Measurements from ENCODE around the gene THBS4.

Gene THBS4

DNA sequence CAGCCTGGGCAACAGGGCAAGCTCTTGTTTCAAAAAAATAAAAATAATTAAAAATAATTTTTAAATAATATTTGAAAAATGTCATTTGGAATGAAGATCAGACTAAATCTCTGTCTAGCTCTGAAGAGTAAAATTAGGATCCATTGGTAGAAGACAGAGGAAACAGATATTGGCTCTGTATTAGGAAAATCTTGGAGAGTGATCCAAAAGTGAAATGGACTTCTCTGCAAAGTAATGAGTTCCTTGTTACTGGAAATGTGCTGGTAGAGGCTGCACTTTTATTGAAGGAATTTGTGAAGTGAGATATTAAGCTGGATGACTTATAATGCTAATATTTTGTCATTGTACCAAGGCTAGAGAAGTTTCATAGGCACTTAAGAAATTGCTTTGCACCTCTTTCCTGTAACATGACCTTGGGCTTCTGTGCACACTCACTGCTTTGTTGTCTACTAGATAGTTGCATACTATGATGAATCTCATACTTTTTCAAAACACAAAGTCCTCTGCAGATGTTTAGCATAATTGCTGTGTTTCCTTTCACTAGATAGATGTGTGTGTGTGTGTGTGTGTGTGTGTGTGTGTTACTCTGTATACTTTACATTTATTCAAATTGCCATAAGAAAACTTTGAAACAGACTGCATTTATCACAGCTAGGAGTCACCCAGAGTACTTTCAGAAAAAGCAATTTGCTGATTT is 13.1 kb downstream of the THBS4 start:
- DNase-seq: no peak

DNA sequence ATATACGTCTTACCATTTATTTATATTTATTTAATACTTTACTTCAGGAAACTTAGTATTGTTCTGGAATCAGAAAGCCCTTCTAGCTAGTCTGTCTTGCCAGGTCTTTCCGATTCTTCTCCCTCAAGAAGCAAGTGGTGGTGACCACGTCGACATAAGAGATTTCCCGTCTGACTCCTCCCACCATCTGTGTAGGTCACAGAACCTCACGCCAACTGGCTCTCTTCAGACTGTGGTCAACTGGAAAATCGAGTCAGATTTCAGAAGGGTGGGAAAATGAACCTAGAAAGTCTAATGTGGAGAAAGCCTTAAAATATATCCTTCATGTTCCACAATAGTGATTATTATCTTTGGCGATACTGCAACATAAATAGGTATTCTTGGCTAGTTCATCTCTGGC is 17.3 kb downstream of the THBS4 start:
- DNase-seq: no peak

DNA sequence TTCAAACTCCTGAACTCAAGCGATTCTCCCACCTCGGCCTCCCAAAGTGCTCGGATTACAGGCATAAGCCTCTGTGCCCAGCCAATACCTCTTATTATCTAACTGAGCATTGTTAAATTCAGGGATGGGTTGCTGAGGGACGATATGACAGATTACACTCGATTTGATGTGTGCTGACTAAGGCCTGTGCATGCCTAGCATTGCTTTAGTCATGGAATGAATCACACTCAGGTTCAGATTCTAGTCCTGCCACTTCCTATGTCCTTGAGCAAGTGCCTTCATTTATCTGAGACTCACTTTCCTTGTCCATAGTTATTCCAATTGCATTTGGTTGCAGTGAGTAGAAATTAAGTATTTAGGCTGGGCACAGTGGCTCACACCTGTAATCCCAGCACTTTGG is 19.5 kb downstream of the THBS4 start:
- DNase-seq: no peak

DNA sequence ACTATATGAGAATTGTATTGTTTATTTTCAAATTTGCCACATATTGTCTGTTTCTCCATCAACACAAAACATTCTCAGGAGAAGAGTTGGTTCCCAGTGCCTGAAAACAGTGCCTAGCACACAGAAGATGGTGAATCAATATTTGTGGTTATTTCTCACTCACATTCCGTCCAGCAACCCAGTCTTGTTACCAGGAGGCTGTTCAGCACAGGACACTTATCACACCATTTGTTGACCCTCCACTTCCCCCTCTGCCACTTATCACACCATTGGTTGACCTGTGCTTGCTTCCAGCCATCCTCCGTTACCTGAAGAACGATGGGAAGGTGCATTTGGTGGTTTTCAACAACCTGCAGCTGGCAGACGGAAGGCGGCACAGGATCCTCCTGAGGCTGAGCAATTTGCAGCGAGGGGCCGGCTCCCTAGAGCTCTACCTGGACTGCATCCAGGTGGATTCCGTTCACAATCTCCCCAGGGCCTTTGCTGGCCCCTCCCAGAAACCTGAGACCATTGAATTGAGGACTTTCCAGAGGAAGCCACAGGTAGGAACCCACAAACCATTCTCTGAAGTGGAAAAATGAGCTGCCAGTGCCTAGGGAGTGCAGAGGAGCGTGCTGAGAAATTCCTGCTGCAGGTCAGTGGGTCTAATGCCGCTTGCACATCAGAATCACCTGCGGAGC is 20.5 kb downstream of the THBS4 start:
- DNase-seq: no peak

DNA sequence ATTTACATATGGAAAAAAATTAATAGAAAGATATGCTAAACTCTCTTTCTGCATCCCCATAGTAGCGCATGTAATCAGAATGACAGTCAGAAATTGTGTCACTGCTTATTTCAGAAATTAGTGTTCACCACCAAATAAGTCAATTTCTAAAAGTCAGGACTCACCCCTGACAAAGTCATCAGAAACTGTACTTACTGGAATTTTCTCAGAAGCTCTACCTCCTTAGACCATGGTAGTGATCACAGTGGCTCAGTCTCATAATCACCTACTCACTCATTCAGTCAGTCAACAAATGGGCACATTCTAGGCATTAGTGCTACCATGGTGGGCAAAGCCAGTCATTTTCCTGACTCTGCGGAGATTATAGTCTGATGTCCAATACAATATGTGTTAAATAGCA is 22.0 kb downstream of the THBS4 start:
- no peak for DNase-seq

DNA sequence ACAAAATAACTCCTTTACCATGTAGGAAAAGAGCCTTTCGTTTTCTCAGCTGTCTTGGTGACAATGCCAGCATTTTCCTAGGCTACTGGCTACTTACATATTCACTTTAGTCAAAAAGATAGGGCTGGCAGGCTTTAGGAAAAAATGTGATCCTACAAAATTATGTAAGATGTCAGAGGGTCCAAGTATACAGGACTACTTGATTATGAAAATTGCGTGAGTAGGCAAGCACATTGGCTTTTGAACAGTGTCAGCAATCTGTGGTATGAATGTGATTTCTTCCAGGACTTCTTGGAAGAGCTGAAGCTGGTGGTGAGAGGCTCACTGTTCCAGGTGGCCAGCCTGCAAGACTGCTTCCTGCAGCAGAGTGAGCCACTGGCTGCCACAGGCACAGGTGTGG is 22.8 kb downstream of the THBS4 start:
- no peak for DNase-seq

DNA sequence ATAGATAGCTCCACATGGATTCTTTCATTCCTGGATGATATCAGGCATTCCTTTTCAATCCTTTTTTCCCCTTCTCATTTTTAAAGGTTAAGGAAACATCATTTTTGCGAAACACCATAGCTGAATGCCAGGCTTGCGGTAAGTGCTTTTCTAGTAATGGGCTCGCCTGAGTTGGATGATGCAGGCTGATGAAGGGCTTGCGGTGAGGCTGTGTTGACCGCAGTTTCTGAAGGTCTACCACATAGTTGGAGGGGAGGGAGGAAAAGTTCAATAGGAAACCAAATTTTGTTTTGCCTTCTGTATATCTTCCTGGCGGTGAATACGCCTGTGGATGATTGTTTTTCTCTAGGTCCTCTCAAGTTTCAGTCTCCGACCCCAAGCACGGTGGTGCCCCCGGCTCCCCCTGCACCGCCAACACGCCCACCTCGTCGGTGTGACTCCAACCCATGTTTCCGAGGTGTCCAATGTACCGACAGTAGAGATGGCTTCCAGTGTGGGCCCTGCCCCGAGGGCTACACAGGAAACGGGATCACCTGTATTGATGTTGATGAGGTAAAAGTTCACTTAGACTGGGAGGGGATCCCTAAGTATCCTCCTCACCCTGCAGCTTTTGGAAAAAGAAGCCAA is 24.3 kb downstream of the THBS4 start:
- DNase-seq: no peak

DNA sequence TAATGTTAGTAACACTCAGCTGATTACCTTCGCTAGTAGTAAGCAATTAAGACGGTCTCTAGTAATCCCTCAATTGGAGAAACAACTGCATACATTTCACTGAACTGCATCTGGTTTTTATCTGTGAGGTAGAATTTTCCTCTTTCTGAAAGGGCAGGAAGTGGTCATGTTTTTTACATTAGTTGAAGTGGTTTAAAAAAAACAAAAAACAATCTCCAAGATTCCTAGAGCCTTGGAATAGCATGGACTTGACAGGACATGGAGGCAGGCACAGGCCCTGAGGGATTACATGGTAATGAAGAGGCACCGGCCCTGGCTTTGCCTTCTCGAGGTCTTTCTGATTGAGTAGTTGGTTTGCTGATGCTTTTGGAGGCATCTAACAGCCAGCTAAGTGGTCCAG is 25.8 kb downstream of the THBS4 start:
- no peak for DNase-seq

DNA sequence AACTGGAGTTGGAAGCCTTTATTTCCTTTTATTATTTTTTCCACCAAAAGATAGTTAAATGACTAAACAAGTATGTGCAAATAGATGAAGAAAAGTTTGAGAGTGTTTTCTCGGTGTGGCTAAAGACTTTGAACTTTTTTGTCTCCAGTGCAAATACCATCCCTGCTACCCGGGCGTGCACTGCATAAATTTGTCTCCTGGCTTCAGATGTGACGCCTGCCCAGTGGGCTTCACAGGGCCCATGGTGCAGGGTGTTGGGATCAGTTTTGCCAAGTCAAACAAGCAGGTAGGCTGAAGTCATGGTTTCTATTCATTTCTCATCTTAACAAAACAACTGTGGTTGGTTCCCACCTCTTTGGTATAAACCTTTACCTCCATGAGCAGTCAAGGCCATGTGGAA is 26.4 kb downstream of the THBS4 start:
- no peak for DNase-seq

DNA sequence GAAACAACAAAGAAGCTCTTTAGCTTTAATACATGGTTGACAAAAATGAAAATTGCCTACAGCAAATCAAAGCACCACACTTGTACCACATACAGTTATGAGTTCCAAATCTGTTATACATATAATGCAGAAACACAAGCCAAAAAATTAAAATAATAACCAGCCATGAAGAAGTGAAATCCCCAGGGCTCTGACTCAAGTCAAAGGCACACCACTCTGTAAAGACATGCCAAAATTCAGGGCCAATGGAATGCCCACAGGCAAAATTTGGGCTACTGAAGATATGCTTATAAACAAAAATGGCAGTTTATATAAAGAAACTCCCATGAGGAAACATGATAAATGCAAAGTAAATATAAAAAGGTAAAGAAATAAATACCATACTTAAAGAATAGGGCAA is 29.0 kb downstream of the THBS4 start:
- no peak for DNase-seq

DNA sequence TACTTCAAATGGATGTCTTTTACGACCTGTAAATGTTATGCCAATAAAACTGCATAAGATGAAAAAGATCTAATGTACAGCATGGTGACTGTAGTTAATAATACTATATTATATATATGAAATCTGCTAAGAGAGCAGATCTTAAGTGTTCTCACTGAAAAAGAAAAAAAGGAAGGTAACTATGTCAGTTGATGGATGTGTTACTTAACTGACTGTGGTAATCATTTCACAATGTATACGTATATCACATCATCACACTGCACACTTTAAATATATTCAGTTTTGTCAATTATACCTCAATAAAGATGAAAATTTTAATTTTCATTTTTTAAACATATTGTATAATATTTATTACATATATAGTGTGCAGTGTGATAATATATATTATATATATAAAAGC is 31.9 kb downstream of the THBS4 start:
- DNase-seq: no peak

DNA sequence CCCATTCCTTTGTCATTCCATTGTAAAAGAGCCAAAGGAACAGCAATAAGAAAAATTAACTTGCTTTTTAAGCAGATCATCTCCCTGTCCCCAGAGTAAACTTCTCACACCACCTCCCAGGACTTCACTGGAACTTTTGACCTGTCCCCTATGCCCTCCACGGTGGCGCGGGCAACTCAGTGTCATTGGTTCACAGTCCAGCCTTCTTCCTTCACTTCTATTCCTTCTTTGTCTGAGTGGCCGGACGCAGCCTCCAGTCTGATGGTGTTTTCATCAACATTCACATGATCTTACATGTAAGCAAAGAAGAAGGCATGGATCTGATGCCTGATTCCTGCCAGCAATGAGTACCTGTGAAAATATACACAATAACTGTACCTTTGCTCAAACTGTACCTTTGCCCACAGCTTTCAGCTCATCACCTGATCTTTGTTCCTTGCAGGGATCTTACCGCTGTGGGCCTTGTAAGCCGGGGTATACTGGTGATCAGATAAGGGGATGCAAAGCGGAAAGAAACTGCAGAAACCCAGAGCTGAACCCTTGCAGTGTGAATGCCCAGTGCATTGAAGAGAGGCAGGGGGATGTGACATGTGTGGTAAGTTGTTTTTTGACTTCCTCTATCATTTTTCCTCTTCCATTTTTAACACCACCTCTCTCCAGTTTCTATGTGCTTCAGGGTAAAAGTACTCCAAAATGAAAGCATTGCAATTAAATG is 32.5 kb downstream of the THBS4 start:
- no peak for DNase-seq

DNA sequence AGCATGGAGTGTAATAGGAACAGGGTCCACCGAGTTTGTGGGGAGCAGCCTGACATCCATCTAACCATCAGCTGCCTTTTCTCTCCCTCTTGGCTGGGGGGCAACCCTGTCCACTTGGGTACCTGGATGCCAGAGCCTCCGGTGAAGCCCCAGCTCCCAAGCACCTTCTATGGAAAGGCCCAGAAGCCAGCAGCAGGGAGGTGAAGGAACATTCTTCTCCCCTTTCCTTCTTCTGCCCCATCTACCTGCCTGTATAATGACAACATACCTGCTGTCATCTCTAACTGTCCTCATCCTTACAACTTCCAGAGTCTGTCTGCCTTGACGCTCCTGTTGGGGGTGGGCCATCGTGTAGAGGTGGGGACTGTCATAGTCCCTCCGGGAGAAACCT is 33.1 kb downstream of the THBS4 start:
- DNase-seq: no peak

DNA sequence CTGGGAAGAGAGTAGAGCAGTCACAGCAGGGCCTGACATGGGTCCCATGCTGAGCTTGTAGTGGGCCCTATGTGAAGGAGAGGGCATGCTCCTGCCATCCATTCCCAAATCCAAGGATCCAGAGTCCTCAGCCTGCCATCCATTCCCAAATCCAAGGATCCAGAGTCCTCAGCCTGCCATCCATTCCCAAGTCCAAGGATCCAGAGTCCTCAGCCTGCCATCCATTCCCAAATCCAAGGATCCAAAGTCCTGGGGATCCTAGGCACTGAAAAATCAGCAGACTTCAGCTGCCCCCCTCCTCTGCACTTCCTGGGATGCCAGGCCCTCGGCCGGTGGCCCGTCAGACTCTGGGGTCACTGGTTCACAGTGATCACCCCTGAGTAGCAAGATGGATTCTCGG is 33.6 kb downstream of the THBS4 start:
- no peak for DNase-seq

DNA sequence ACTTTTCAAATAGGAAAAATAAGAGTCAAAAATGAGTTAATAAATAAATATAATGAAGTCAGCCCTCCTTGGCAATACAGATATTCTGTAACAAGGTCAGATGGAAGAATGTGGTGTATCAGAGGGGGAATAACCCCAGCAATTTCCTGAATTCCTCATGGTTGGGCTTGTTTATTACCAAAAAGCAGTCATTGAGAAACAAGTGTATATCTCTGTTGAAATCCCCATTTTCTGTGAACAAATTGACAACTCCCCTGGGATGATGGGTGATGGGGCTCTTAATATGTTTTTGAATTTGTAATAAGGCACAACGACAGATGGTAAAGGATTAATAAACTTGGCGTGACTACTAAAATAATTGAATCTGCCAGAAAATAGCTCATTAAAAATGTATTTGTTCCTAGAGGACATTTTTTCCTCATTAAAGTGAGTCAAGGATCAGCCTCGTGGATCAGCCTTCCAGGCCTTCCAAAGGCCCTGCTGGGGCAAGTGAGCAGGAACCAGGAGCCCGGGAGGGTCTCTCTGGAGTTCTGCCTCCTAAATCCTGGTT is 34.2 kb downstream of the THBS4 start:
- DNase-seq: no peak

DNA sequence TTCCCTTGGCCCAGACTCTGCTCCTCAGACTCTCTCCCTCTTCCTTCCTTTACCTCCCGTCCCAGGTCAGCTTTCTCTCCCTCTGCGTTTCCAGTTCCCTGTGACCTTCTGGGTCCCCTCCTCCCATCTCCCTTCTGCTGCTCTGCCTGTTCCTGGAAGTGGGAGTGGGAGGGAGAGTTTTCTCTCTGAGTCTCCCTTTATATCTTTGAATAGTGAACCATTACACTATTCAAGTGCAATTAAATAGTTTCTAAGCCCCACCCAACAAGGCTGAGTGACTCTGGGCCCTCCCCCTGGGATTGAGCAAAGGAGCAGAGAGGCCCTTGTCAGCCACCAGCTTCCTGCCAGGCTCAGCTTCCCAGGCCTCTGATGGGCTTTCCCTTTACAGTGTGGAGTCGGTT is 34.8 kb downstream of the THBS4 start:
- DNase-seq: no peak

DNA sequence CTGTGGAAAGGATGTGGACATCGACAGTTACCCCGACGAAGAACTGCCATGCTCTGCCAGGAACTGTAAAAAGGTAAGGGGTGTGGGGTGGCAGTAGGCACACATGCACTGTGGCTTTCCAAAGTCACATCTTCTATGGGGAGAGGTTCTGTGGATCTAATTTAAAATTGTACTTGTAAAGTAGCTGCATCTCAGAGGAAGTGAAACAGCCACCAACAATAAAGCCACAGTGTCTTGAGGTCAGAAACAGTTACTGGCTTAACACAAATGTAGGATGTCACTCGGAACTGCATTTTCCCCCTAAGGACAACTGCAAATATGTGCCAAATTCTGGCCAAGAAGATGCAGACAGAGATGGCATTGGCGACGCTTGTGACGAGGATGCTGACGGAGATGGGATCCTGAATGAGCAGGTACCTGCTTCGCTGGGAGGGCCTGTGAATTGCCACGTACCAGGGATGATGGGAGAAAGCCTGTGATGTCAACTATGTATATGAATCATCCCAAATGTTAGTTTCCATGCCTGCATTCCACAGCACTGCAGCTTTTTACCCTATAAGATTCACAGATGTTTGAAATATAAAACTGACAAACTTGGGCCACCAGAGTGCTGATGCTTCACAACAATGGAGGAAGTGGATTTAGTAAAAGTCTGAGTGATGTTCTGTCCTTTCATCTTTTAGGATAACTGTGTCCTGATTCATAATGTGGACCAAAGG is 35.3 kb downstream of the THBS4 start:
- no peak for DNase-seq

DNA sequence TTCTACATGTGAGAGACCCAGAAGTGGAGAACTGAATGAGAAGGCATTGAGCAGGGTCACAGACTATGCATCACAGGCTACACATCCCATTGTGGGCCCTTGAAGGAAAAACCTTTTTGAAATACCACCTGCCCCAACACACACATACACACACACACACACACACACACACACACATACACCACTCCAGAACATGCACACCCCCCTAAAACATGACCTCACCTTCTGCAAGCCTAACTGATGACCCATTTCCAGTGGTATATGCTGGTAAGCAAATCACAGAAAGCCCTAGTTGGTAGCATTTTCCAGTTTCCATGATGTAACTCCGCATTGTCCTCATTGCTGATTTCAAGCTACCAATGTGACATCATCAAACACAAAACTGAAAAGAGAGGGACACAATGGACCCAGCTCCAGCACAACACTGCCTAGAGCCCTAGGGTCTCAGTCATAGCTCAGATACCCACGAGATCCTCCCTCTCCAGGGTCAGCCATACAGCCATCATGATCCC is 36.4 kb downstream of the THBS4 start:
- no peak for DNase-seq

DNA sequence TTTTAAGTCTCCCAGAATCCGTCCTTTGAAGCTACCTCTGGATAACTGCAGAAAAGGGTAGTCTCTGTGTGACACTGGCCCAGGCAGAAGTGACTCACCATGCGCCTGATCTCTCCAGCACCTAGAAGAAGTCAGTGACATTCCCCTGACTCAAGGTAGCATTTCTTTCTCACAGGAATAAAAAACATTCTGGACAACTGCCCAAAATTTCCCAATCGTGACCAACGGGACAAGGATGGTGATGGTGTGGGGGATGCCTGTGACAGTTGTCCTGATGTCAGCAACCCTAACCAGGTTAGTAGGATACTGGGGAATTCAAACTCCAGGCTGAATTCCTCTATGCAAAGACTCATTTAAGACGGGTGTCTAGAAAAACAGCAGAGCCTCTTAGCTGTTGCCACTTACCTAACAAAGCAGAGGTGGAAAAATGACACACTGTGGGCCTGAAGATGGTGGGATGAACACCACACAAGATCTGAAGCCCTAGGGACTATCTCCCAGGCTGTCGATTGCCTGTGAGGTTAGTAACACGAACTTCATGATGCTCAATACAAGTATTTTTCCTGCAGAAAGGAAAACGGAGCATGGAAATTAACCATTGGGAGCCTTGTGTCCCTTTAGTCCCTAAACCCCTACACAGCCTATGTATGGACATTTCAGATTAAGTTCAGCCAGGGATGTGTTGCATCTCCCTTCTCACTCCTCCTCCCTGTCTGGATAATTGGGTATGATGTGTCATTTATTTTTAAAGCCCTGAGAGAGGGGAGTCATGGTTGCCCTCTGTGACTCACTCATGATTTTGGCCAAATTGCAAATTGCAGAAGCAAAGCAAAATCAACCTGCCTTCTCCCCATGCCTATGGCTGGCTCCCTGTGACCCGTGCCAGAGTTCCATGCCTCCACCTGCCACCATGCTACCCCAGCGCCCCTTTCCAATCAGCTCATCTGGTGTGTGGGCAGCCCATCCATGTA is 37.2 kb downstream of the THBS4 start:
- no peak for DNase-seq

DNA sequence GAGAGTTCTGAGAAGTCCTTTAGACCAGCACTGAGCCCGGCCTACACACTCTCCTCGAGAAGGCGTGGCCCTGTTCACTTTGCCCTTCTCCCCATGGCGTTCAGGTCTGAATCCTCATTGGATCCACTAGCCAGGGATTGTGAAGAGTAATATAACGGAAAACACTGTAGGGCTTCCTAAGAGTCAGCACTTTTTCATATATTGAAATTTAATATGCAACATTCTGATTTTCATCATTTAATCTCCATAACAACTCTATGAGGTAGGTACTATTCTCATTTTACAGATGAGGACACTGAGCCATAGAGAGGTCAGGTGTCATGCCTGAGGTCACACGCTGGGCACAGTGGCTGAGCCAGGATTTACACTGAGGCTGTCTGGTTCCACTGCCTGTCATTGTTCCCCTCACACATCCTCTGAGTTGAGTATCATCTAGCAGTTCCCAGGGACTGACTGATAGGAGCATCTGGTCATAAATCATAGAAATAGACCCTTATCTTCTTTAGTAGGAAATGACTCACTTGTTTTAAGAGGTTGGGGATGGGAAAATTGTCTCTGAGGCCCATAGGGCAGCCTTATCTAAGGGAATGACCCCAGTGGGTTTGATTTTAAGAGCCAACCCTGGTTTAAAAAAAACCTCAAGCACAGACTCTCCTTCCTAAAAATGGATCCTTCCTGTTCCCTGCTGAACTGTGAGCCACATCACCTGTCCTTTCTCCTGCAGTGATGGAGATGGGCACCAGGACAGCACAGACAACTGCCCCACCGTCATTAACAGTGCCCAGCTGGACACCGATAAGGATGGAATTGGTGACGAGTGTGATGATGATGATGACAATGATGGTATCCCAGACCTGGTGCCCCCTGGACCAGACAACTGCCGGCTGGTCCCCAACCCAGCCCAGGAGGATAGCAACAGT is 41.2 kb downstream of the THBS4 start:
- no peak for DNase-seq

Measured in activated naive CD4-positive, alpha-beta T cell treated with anti-CD3 and anti-CD28 coated beads, Interleukin-2, amount 50 U/mL, for 16 hours (primary cell).